ENCODE data around the gene SUFU.

Gene SUFU

DNA sequence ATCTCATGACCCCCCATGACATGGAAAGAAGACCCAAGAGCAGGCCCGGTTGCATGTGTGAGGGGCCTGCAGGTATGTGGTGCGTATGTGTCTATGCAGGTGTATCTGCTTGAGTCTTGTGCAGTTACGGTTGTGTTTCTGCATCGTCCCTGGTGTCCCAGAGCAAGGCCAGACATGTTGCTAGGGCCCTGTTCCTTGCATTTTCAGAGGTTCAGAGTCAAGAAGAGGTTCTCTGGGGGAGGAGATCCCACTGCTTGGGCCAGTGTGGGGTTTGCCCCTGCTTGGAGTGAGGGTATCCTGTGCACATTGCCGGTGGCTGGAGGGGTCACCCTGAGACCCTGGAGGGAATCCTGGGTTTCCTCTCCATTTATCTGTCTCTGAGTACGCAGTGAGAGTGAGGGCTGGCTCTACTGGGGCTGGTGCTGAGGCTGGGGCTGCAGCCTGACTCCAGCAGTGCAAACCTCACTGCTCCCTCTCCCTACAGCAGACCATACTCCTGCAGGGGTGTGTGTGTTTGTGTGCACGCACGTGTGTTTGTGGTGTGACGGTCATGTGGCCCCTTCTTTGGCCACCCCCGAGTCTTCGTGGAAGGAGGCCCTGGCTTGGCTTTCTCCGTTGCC, 144.6 kb downstream of the SUFU start:
- no peaks in the 10 kb centered on the region for H3K27me3 ChIP-seq (ENCODE audit: insufficient read depth, low read depth)
- H3K4me3 ChIP-seq (IDR thresholded peaks at IDR 0.05; ENCODE audit: insufficient read depth, low read depth, low read length): no peak overlapping the region
- H3K27ac ChIP-seq: no peak overlapping the region
- peaks cover 11% of the 10 kb centered on the region for H4K20me1 ChIP-seq (ENCODE audit: insufficient read depth)
- peaks cover 69% of the 10 kb centered on the region for H3K4me1 ChIP-seq (ENCODE audit: low read depth, poor library complexity, severe bottlenecking)
- H3K36me3 ChIP-seq (ENCODE audit: insufficient read depth): no peaks in the 10 kb centered on the region
- no peak overlapping the region for H3K9ac ChIP-seq
- peaks cover 88% of the 10 kb centered on the region for H3K79me2 ChIP-seq (ENCODE audit: insufficient read depth, low read depth)
- H2AFZ ChIP-seq (ENCODE audit: low read depth): no peak overlapping the region
- TF ChIP-seq, protein P1, sequence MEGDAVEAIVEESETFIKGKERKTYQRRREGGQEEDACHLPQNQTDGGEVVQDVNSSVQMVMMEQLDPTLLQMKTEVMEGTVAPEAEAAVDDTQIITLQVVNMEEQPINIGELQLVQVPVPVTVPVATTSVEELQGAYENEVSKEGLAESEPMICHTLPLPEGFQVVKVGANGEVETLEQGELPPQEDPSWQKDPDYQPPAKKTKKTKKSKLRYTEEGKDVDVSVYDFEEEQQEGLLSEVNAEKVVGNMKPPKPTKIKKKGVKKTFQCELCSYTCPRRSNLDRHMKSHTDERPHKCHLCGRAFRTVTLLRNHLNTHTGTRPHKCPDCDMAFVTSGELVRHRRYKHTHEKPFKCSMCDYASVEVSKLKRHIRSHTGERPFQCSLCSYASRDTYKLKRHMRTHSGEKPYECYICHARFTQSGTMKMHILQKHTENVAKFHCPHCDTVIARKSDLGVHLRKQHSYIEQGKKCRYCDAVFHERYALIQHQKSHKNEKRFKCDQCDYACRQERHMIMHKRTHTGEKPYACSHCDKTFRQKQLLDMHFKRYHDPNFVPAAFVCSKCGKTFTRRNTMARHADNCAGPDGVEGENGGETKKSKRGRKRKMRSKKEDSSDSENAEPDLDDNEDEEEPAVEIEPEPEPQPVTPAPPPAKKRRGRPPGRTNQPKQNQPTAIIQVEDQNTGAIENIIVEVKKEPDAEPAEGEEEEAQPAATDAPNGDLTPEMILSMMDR (conservative IDR thresholded peaks at IDR 0.05; ENCODE audit: low read depth, low read length): no peak
- peak overlapping the region; percentile 96; the same call in 1 of the 2 replicates for H3K4me2 ChIP-seq

DNA sequence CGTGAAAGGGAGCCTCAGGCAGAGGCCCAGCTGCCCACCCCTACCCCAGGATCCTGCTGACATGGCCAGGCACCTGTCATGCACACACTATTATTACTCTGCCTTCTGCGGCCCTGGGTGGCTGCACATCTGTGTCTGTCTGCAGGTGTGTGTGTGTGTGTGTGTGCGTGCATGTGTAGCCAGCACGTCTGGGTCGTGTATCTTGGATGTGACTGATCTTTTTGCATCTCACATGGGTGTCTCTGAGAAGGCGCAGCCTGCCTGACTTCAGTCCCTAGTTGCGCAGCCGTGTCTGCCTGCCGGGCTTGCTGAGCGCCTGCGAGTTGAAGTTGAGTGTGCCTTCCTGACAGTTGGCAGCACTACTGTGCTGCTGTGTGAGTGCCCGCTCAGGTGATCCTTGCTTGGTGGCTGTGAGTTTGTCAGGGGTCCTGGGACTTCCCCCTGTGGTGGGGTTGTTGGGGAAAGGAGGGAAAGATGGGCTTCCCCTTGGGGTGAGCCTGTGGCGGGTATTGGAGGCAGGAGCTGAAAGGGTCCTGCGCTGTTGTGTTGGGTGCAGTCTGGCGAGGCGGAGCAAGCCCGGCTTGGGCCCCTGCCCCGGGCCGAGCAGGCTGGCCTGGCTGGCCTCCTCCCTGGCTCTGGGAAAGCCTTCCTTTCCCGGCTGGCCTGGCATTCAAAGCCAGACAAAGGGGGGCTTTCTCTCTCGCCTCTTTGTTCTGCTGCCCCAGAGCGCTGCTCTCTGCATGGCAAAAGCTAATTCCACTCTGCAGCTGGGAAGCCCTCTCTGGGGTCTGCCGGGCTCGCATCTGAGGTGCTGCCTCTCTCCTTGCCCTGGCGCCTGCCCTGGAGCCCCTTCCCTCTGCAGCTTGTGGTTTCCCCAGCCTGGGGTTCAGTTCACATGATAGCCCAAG, 145.4 kb downstream of the SUFU start:
- H3K4me3 ChIP-seq (IDR thresholded peaks at IDR 0.05; ENCODE audit: insufficient read depth, low read depth, low read length): no peak overlapping the region
- peaks cover 93% of the 10 kb centered on the region for H3K79me2 ChIP-seq (ENCODE audit: insufficient read depth, low read depth)
- H3K9ac ChIP-seq: no peak overlapping the region
- no peaks in the 10 kb centered on the region for H3K27me3 ChIP-seq (ENCODE audit: insufficient read depth, low read depth)
- peaks cover 11% of the 10 kb centered on the region for H4K20me1 ChIP-seq (ENCODE audit: insufficient read depth)
- no peaks in the 10 kb centered on the region for H3K36me3 ChIP-seq (ENCODE audit: insufficient read depth)
- H3K4me1 ChIP-seq (ENCODE audit: low read depth, poor library complexity, severe bottlenecking): peaks cover 69% of the 10 kb centered on the region
- no peak overlapping the region; the same call in 1 of the 2 replicates for H3K4me2 ChIP-seq
- H2AFZ ChIP-seq (ENCODE audit: low read depth): no peak overlapping the region
- no peak overlapping the region for H3K27ac ChIP-seq
- TF ChIP-seq, protein P1 (conservative IDR thresholded peaks at IDR 0.05; ENCODE audit: low read depth, low read length): no peak

DNA sequence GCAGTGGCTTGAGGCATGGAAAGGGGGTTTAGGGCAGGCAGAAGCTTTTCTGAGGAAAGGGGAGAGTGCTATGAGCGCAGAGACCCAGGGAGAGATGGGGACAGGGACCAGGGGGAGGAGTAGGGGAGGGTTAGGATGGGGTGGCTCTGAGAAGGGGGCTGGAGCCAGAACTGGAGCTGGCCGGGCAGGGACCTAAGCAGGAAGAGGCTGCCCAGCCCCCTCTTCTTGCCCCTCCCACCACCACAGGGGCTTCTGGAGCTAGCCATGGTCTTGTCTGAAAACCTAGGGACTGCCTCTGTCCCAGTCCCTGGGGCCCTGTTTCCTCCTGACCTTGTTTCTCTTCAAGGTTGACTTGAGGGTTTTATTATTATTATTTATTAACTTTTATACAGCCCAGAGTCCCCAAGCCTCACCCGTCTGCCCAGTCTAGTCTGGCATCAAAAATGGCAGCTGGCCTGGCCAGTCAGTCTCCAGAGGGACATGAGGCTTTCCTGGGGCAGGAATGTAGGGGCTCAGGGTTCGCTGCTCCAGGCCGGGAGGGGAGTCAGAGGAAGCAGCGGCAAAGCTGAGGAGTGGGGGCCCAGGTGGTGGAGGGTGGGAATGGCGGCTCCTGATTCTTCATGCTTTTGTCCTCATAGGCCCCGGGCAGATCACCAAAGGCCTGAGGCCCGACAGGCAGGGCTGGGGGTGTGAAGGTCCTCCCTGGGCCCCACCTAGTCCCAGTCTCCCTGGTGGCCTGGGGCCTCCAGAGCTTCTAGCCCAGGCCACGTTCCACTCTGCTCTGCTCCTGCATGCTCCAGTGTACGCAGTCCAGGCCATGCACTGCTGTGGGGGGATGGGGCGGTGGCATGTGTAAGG, 146.3 kb downstream of the SUFU start:
- TF ChIP-seq, protein P1 (conservative IDR thresholded peaks at IDR 0.05; ENCODE audit: low read depth, low read length): no peak
- H3K4me3 ChIP-seq (IDR thresholded peaks at IDR 0.05; ENCODE audit: insufficient read depth, low read depth, low read length): no peak overlapping the region

More for the DNA sequence above, 146.3 kb downstream of the SUFU start:
- Histone ChIP-seq H4K20me1 (ENCODE audit: insufficient read depth) (peaks cover 11% of the 10 kb centered on the region), H3K79me2 (ENCODE audit: insufficient read depth, low read depth) (peaks cover 87% of the 10 kb centered on the region), H2AFZ (ENCODE audit: low read depth) (no peak overlapping the region), H3K4me1 (ENCODE audit: low read depth, poor library complexity, severe bottlenecking) (peaks cover 69% of the 10 kb centered on the region), H3K27ac (no peak overlapping the region), H3K36me3 (ENCODE audit: insufficient read depth) (no peaks in the 10 kb centered on the region; the same call in 1 of the 2 replicates), H3K9ac (no peak overlapping the region), H3K27me3 (ENCODE audit: insufficient read depth, low read depth) (no peaks in the 10 kb centered on the region), H3K4me2 (no peak overlapping the region)
